Subcutaneous preadipocyte (primary cell): ENCODE measurements around the gene HPS3. TPM values are rescaled to one million over a fixed set of nuclear protein-coding genes. Genes with fewer than 3 reads are reported as not detected.

ENCODE experiments used
- small RNA-seq: library from RNA; depleted of rRNA; stranded (forward); fragments of <200 nt; gene quantifications from one replicate; pipeline ENCODE3, GENCODE V24; 2012
- total RNA-seq: library from RNA; depleted of rRNA; stranded (reverse); fragments of >200 nt; gene quantifications from 2 replicates; pipeline ENCODE4 v1.2.3, GENCODE V29; 2012

HPS3 gene
- total RNA-seq, result 33.1 and 45.0 TPM in 2 replicates

GRCh38 chr3:149129326-149130205 is at the start of gene HPS3:
HPS3 (plus strand) TSS chr3:149129638; CDS start chr3:149129724, 86 bp downstream.

GRCh38 chr3:149086232-149086988 is 43.0 kb upstream of the HPS3 start, which contains the start of gene HLTF:
HLTF (minus strand) TSS chr3:149086533; CDS start chr3:149086336, 197 bp downstream.

GRCh38 chr3:149221783-149222517 is 92.5 kb downstream of the HPS3 start, which contains the start of gene CP:
CP (minus strand) TSS chr3:149221829; CDS start chr3:149221792, 37 bp downstream.

Small RNAs within 50 kb of the gene (small RNA-seq; reads per million reads assigned to genes)
- gene RF00019, result not detected

Other genes with a start within 250 kb of the HPS3 start
- gene GYG1, start 138.1 kb upstream of the HPS3 start, total RNA-seq, result 34.2 and 38.9 TPM in 2 replicates
- 32.0 and 42.0 TPM in 2 replicates for gene HLTF, start 43.1 kb upstream of the HPS3 start, total RNA-seq
- 0.20 and 0.73 TPM in 2 replicates for gene CP, start 92.2 kb downstream of the HPS3 start, total RNA-seq
- gene TM4SF18, start 204.0 kb downstream of the HPS3 start, total RNA-seq, result 0.37 and 0.39 TPM in 2 replicates
- gene TM4SF1, start 248.0 kb downstream of the HPS3 start, total RNA-seq, result 442 and 577 TPM in 2 replicates